DND-41 (cell line): ENCODE data around the gene MX2.

Experiments
- EZH2 ChIP-seq: IDR thresholded peaks from 3 replicates; pipeline ENCODE4 v1.6.1; 2012; ENCODE audit warnings: borderline replicate concordance, low read depth, mild to moderate bottlenecking, moderate library complexity, low read length, inconsistent platforms; ENCODE audit not compliant: severe bottlenecking
- TF ChIP-seq, protein P1 (sequence below): IDR thresholded peaks from 2 replicates; pipeline ENCODE4 v1.5.1; 2012; ENCODE audit warnings: borderline replicate concordance, low read length, moderate library complexity, mild to moderate bottlenecking; ENCODE audit not compliant: poor library complexity, severe bottlenecking; ENCODE audit errors: extremely low read depth

DNA sequence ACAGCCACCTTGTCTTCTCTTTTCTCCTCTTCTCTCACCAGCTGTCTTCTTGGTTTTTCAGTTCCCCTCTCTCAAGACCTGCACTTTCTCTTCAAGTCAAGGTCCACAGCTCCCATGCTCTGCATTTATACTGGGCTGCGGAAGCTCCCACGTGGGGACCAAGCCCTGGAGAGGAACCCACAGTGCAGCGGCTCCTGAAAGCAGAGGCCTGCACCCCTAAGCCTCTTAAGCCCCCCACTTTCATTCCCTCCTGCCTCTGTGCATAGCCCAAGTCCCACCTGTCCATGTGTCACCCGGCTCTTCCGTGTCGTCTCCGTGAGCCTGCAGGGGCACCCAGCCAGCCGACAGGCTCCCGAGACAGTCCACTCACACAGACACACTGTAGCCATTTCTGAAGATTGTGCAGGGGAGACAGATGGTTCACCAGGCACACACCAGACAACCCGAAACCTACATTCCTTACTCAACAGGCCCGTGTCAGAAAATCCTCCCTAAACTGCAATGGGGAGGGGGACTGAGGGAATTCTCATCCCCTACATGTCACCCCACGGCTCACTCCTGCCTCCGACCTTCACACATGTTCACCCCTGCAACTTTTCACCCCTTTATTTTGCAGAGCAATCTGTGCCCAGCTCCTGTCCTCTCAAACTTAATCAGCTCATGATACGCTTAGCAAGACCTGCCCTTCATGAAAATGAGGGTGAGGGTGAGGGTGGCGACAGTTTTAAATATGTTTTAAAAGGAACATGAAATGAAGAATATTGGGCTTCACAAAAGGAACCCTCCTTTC, 6.3 kb downstream of the MX2 start:
- TF ChIP-seq, protein P1, sequence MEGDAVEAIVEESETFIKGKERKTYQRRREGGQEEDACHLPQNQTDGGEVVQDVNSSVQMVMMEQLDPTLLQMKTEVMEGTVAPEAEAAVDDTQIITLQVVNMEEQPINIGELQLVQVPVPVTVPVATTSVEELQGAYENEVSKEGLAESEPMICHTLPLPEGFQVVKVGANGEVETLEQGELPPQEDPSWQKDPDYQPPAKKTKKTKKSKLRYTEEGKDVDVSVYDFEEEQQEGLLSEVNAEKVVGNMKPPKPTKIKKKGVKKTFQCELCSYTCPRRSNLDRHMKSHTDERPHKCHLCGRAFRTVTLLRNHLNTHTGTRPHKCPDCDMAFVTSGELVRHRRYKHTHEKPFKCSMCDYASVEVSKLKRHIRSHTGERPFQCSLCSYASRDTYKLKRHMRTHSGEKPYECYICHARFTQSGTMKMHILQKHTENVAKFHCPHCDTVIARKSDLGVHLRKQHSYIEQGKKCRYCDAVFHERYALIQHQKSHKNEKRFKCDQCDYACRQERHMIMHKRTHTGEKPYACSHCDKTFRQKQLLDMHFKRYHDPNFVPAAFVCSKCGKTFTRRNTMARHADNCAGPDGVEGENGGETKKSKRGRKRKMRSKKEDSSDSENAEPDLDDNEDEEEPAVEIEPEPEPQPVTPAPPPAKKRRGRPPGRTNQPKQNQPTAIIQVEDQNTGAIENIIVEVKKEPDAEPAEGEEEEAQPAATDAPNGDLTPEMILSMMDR: no peak
- TF ChIP-seq EZH2: no peak
